ENCODE data around the gene METTL15. TPM values are rescaled to one million over a fixed set of nuclear protein-coding genes. Genes with fewer than 3 reads are reported as not detected.

The METTL15 gene
- total RNA-seq, 1 donor from 2014 or later, result 10.5 TPM

DNA sequence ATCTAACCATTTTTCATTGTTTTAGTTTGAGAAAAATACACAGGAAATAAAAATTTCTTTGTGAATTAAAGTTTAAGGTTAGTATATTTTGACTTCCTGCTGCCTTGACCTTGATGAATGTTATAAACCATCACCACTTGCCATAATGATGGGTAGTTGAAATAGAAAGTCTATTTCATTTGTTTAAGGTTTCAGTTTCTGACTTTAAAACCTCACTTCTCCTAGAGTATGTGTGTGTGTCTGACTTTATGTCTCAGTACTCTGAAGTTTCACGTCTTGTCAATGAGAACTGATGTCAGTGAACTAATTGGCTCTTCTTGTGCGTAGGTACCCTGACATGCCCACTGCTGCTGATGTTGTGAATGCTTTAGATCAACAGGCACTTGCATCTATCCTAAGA, 188.2 kb downstream of the METTL15 start:
- H3K9me3 ChIP-seq (replicated peaks), result no peaks in the 10 kb centered on the region
- no peak for DNase-seq
- no peaks in the 10 kb centered on the region for H3K4me1 ChIP-seq
- intact Hi-C loops (cut with micrococcal nuclease), result no loop called here
- TF ChIP-seq, protein P1, sequence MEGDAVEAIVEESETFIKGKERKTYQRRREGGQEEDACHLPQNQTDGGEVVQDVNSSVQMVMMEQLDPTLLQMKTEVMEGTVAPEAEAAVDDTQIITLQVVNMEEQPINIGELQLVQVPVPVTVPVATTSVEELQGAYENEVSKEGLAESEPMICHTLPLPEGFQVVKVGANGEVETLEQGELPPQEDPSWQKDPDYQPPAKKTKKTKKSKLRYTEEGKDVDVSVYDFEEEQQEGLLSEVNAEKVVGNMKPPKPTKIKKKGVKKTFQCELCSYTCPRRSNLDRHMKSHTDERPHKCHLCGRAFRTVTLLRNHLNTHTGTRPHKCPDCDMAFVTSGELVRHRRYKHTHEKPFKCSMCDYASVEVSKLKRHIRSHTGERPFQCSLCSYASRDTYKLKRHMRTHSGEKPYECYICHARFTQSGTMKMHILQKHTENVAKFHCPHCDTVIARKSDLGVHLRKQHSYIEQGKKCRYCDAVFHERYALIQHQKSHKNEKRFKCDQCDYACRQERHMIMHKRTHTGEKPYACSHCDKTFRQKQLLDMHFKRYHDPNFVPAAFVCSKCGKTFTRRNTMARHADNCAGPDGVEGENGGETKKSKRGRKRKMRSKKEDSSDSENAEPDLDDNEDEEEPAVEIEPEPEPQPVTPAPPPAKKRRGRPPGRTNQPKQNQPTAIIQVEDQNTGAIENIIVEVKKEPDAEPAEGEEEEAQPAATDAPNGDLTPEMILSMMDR (IDR thresholded peaks at IDR 0.05; ENCODE audit: borderline replicate concordance), result no peak
- H3K4me3 ChIP-seq, result no peak overlapping the region
- no peak overlapping the region for H3K27ac ChIP-seq (replicated peaks)
- H3K27me3 ChIP-seq (ENCODE audit: low read depth), result no peaks in the 10 kb centered on the region
- H3K36me3 ChIP-seq, result peaks cover 35% of the 10 kb centered on the region

DNA sequence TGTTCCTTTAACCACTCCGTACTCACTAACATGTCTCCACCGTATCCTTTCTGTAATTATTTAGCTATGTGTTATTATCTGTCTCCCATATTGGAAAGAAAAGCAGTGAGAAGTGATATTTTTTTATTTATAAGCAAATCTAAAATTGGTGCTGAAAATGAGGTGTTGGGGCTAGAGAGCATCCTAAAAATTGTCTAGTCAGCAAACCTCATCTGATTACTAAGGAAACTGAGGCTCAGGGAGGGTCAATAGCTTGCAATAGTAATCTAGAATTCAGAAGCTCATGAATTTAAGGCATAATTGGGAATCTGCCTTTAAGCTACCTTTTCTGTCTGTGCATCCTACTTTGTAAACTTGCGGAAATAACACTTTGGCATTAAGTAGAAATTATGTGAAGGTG, 190.0 kb downstream of the METTL15 start:
- H3K27me3 ChIP-seq (ENCODE audit: low read depth), result no peaks in the 10 kb centered on the region
- H3K36me3 ChIP-seq, result peaks cover 41% of the 10 kb centered on the region
- H3K27ac ChIP-seq (replicated peaks), result no peak overlapping the region
- intact Hi-C loops (cut with micrococcal nuclease), result no loop called here
- TF ChIP-seq, protein P1 (IDR thresholded peaks at IDR 0.05; ENCODE audit: borderline replicate concordance), result no peak
- DNase-seq, result no peak
- H3K4me3 ChIP-seq, result no peak overlapping the region
- no peaks in the 10 kb centered on the region for H3K4me1 ChIP-seq
- H3K9me3 ChIP-seq (replicated peaks), result no peaks in the 10 kb centered on the region

DNA sequence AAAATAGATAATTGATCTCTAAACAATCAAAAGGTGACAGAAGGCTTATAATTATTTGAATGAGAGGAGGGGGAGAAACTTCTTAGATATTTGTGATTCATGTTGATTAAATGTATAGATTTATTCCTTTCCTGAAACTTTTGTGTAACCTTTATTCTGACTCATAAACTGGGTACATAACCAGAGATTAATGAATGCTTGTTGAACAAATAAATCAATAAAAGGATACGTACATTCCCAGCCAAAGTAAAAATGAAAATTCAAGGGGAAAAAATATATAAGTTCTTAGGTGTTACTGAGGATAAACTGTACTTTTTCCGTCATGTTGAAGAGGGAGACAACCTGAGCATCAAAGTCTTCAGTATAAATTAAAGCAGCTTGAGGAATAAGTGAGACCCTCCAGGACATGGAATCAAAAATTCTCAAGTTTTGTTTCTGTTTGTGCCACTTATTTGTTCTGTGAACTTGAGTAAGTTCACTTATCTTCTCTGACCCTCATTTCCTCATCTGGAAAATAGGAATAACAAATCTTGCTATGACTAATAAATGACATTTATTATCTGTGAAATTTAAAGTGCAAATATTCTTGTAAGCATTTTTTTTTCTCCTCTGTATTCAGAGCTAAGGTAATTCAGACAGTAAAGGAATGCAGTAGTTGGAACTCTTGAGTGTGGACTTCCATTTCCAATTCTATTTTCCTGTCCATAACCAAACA, 195.4 kb downstream of the METTL15 start:
- no peaks in the 10 kb centered on the region for H3K27me3 ChIP-seq (ENCODE audit: low read depth)
- no peak overlapping the region for H3K4me3 ChIP-seq
- H3K36me3 ChIP-seq, result peaks cover 27% of the 10 kb centered on the region
- no peaks in the 10 kb centered on the region for H3K4me1 ChIP-seq
- TF ChIP-seq, protein P1 (IDR thresholded peaks at IDR 0.05; ENCODE audit: borderline replicate concordance), result no peak
- intact Hi-C loops (cut with micrococcal nuclease), result no loop called here
- no peak for DNase-seq
- H3K9me3 ChIP-seq (replicated peaks), result no peaks in the 10 kb centered on the region
- H3K27ac ChIP-seq (replicated peaks), result no peak overlapping the region

DNA sequence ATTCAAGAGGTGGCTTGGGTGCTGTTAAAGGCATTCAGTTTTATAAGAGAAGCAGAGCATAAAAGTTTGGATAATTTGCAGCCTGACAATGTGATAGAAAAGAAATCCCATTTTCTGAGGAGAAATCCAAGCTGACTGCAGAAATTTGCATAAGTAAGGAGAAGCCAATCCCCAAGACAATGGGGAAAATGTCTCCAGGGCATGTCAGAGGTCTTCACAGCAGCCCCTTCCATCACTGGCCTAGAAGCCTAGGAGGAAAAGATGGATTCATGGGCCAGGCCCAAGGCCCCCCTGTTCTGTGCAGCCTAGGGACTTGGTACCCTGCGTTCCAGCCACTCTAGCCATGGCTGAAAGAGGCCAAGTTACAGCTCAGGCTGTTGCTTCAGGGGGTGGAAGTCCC, 207.3 kb downstream of the METTL15 start:
- H3K4me3 ChIP-seq, result no peak overlapping the region
- no peaks in the 10 kb centered on the region for H3K4me1 ChIP-seq
- no peak overlapping the region for H3K27ac ChIP-seq (replicated peaks)
- TF ChIP-seq, protein P1 (IDR thresholded peaks at IDR 0.05; ENCODE audit: borderline replicate concordance), result no peak
- H3K9me3 ChIP-seq (replicated peaks), result no peaks in the 10 kb centered on the region
- peaks cover 19% of the 10 kb centered on the region for H3K36me3 ChIP-seq
- no peaks in the 10 kb centered on the region for H3K27me3 ChIP-seq (ENCODE audit: low read depth)
- intact Hi-C loops (cut with micrococcal nuclease), result no loop called here
- no peak for DNase-seq

DNA sequence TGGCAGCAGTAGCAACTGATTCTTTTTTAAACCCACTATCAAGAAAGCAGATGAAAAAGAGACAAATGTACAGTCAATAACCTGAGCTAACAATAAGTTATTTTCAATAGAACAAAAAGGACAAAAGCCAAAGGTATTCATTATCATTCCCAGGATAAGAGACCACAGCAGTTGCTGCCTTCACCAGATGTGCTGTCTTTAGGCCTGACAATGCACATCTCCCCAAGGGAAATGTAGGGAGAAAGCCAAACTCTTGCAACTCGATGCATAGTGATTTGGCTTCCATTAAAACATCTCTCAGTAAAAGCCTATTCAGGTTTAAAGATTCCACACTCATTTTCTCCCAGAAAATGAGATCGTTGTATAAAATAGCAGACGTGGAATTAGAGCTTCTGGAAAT, 210.7 kb downstream of the METTL15 start:
- DNase-seq, result no peak
- no peaks in the 10 kb centered on the region for H3K9me3 ChIP-seq (replicated peaks)
- H3K27me3 ChIP-seq (ENCODE audit: low read depth), result no peaks in the 10 kb centered on the region
- TF ChIP-seq, protein P1 (IDR thresholded peaks at IDR 0.05; ENCODE audit: borderline replicate concordance), result no peak
- peaks cover 19% of the 10 kb centered on the region for H3K36me3 ChIP-seq
- intact Hi-C loops (cut with micrococcal nuclease), result no loop called here
- H3K4me3 ChIP-seq, result no peak overlapping the region
- H3K27ac ChIP-seq (replicated peaks), result no peak overlapping the region
- no peaks in the 10 kb centered on the region for H3K4me1 ChIP-seq

All from left ventricle myocardium inferior (tissue), 1 donor.